NCI-H1930 (cell line): ENCODE data around the gene ZFHX3.
"Not testable (repeated sequence)": the region's sequence is repeated elsewhere in the genome, so short reads cannot be mapped to it uniquely, and the experiment has no call there.

Experiments
- DNase-seq, 2 experiments: peaks; one replicate each; lab custom pipeline; 2025; lab: John Stamatoyannopoulos, UW

Gene ZFHX3

DNA sequence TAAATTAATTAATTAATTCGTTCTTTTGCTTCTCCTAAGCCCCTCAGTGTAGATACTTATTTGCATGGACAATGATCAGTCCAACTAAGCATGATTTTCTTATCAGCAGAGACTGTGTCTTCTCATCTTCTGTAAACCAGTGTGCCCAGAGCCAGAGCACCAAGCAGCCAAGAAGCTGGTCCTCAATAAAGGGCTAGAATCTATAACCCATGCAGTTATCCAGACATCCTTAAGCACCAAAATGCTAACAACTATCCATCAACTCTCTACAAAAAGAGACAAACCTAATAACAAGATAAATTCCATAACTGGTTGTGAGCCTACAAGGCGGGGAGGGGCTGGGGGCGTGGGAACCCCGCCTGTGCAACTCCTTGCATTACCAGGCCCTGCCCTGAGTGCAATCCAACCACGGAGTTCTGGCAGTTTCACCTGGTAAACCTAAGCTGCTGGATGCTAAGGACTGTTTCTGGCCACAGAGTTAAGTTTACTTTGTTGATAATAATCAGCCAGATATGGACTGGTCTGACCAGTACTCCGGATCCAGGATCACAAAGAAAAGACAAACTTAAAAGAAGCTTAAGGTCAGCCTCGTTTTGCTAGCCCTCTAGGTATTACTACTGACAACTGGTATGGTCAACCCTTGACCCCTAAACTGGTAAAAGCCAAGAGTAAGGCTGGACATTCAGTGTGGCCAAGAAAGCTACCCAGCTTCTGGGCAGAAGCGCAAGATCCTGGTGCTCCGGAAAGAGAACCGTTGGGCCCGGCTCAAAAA is 51.5 kb downstream of the ZFHX3 start:
- no peak for DNase-seq

DNA sequence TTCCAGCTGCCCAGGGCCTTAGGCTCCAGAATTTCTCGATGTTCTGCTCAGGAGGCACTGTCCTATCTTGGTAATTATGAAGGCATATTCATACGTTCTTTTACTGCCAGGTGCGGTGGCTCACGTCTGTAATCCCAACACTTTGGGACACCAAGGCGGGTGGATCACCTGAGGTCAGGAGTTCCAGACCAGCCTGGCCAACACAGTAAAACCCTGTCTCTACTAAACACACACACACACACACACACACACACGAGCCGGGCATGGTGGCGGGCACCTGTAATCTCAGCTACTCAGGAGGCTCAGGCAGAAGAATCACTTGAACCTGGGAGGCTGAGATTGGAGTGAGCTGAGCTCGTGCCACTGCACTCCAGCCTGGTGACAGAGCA is 52.1 kb downstream of the ZFHX3 start:
- not testable (repeated sequence) for DNase-seq

DNA sequence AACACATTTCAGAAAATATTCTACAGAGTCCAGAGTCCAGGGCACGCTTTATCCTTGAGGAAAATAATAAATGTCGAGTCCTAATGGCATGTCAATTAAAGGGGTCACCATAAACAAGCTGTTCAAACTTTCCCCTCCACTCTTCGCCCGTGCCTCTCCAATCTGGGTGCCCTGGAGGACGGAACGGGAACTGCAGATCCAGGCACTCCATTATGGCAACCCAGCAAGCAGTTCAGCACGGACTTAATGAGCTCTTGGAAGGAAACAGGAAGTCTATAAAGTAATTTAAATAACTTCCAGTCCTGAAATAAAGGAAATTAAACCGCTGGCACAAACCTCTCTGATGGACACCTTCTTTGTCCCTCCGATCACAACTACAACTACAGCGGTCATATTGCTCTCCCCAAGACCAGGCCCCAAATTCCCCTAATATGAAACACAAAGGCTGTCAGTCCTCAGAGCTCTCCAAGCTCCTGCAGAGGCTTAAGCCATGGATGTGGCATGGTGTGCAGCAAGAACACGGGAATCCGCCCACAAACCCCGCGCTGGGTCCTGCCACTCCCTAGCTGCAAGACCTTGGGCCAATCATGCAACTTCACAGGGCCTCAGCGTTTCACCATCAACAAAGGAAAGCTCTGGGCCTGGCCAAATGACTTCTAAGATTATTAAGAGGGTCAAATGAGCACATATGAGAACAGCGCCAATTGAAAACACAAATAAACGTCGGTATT is 52.6 kb downstream of the ZFHX3 start:
- no peak for DNase-seq

DNA sequence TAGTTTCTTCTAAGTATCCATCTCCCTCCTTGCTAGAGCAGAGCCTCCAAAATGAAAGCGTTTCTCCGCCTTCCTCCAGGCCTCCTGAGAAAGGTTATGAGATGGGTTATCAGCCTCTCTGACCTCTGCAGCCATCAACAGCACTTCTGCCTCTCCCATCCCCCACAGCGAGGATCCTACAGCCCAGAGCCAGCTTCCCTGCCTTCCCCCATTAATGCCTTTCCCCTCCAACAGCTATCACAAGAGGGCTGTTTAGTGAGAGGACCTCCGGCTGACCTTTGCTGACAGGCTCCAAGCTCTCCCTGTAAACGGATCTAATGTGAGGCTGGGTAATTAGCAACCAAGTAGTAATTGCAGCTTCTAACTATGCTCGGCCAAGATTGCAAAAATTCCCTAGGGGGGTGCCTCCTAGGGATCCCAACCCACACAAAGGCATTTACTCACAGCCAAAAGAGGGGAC is 55.8 kb downstream of the ZFHX3 start:
- no peak for DNase-seq

DNA sequence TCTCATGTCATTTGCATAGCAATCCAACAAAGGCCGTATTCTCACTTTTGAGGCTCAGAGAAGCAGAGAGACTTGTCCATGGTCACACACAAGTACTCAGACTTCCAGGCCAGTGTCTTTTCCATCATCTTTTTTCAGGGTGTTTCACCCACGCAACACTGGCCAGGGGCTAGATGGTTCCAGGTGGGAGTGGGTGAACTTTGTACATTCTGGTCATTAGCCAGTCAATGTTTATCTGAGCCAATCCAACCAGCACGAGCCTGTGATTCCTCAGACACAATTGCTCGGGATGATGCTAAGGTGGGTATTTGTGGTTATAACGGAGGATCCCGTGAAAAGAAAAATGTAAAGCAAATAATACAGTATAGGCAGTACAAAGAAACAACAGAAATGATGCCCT is 56.3 kb downstream of the ZFHX3 start:
- no peak for DNase-seq

DNA sequence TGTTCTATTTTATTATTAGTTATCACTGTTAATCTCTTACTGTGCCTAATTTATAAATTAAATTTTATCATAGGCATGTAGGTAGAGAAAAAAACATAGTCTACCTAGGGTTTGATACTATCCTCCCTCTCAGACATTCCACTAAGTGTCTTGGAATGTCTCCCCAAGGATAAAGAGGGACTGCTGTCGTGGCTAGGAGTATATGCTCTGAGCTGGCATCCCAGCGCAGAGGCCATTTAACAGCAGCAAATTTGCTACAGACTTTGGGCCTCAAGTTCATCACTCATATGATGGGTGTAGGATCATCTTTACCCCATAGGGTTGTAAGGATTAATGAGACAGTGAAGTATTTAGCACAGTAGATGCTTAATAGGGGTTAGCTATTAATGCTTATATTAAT is 56.7 kb downstream of the ZFHX3 start:
- DNase-seq: no peak

DNA sequence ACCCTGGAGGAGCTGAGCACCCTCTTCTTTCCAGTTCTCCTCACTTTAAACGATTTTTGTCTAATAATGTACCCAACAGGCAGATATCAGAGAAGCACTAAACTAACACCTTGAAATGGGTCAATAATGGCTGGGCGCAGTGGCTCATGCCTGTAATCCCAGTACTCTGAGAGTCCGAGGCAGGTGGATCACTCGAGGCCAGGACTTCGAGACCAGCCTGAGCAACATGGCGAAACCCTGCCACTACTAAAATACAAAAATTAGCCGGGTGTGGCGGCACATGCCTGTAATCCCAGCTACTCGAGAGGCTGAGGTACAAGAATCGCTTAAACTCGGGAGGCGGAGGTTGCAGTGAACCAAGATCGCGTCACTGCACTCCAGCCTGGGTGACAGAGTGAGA is 57.4 kb downstream of the ZFHX3 start:
- DNase-seq: no peak

DNA sequence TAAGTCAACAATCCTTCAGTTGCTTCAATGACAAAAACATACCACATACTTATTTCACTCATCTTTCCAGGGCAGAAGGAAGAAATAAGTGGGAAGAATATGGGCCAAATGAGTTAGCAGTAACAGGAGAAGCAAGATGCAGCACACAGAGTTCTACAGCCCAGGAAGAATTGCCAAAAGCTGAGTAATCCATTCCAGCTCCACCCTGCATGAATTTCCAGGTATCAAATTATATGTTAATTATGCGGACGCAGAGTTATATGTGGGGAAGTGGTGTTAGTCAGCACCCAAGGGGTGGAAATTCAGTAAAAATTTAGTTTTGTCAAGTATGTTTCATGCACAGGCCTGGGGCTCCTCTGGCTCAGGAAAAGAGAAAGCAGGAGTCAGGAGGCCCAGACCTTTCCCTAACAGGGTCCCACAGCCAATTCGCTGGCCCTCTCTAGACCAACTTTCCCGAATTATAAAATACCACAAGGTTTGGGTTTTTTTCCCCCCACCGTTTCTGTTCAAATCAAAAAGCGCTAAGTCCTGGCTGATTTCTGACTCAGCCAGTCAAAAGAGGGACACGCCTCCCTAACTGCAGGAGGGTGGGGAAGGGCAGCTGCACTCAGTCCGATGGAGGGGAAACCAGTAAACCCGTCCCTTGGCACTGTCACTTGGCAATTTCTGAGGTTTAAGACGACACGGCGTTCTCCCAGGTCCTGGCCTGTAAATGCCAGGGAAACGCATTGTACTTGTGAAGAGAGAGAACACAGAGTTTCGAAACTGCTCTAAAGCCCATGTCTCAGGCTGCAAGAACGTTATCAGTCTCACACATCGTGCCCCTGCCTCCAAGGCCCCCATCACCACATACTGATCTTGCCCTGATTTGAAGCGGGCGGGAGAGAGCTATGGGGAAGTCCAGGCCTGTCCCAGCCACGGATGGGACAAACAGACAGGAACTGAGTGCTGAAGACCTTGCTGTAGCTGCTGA is 58.1 kb downstream of the ZFHX3 start:
- DNase-seq: no peak

DNA sequence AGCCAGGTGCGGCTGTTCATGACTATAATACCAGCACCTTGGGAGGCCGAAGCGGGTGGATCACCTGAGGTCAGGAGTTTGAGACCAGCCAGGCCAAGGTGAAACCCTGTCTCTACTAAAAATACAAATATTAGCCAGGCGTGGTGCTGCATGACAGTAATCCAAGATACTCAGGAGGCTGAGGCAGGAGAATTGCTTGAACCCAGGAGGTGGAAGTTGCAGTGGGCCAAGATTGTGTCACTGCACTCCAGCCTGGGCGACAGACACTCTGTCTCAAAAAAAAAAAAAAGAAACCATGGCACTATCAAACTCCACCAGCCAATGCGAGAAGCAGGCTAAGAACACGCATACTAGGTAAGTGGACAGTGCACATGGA is 58.7 kb downstream of the ZFHX3 start:
- not testable (repeated sequence) for DNase-seq

DNA sequence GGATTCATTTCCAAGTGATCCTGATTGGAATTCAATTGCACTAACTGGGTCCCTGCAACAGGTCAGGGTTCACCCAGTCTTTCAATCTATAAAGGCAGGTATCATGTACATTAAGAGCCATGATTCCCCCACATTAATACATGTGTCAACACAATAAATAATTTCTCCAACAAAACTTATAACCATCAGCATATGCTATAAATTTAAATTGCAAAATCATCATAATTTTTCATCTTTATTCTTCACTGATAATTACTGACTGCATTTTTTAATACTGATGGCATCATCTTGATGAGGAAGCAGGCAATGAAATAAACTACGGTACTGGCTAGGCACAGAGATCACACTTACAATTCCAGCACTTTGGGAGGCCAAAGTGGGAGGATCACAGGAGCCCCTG is 59.4 kb downstream of the ZFHX3 start:
- DNase-seq: no peak

DNA sequence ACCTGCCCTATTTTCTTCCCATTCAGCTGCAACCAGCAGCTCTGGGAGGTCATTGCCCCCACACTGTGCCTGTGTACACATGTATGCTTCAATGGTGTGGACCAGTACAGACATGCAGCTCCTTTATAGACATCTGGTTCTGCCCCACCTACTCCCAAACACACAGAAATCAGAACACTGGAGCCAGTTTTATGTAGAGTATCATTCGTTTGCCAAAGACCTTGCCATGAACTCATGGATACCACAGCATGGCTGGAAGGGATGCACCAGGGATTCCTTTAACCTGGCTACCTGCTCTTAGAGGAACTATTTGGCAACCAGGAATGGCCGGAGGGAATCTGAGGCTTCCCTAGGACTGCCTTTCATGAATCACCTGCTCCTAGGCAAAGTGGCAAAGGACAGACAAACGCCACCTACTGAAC is 60.4 kb downstream of the ZFHX3 start:
- no peak for DNase-seq

DNA sequence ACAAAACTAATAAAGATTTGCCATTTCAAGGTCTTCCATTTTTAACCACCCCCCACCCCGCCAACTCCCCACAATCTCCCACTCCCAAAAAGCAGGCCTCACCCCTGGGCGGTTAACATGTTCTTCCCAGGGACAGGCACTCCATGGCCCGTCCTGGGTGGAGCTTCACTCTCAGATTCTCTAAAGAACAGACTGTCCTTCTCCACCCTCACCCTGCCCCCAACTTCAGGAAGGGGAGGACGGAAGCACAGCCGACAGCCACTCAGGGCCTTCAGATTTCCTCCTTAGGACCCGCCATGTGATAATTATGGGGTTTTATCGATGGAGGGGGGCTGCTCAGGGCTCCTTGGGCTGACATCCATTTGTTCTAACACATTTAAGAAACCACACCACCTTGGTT is 61.9 kb downstream of the ZFHX3 start:
- DNase-seq: no peak

DNA sequence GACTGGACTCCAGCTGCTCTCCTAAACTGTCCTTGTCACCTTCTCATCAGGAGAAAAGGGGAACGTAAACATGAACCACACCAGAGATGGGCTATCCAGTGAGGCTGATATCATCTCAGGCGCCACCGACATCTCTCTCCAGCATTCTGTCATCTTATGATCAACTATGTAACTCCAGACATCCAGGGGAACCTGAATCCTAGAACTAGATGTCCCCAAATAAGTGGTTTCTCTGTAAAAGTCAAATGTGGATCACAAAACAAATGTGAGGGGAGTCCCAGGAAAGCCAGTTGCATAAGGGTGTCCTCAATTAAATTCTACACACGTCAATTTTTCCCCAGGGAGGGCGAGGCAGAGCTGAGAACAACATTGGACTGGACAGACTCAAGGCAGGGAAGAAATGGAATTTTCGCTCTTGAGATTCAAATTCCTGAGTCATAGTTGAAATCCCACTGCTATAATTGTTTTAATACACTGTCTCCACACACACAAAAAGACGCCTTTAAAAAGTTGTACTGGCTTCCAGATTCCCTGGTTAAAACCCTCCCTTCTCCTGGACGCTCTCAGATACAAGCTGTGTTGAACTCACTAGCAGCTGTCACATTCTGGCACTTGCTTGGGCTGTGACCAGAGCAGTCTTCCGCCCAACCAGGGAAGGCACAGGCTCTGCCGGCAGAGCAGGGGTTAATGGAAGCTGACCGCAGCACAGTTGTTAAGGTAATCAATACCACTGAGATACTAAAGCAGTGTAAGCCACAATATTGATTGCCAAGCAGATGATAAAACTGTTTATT is 62.6 kb downstream of the ZFHX3 start:
- DNase-seq: no peak

DNA sequence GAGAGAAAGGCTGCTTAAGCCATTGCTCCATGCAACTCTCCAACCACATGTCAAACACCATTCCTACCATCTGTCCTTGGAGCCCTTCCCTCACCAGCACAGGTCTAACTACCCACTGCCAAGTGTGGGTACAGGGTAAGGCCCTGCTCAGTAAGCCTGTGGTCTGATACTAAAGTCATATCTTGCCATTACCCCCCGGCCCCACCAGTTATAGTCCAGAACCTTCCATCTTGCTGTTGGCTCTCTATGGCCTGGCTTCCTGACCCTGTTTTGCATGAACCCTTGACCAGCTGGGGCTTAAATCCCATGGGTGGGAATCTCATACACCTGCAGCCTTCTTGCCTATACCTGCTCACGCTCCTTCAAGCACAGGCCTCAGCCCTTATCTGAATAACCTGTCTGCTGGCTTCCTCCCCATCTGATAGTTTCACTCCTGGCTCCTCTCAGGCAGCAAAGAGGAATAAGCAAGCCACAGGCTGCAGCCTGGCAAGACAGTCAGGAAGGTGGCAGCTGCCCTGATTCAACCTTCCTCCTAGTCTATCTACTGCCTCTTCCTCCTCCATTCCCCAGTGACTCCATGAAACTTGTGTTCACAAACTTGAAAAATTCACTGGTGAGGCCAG is 64.1 kb downstream of the ZFHX3 start:
- DNase-seq: no peak

DNA sequence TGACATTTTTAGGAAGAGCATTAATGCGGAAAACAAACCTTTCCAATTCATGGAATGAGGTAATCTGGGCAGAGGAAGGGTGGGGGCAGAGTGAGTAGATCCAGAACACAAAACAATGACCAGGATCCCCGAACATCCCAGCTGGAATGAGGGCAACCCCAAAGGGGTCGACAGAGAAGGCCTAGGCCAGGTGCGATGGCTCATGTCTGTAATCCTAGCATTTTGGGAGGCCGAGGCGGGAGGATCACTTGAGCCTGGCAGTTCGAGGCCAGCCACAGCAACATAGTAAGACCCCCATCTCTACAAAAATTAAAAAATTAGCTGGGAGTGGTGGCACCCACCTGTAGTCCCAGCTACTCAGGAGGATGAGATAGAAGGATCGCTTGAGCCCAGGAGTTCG is 64.7 kb downstream of the ZFHX3 start:
- DNase-seq: no peak

DNA sequence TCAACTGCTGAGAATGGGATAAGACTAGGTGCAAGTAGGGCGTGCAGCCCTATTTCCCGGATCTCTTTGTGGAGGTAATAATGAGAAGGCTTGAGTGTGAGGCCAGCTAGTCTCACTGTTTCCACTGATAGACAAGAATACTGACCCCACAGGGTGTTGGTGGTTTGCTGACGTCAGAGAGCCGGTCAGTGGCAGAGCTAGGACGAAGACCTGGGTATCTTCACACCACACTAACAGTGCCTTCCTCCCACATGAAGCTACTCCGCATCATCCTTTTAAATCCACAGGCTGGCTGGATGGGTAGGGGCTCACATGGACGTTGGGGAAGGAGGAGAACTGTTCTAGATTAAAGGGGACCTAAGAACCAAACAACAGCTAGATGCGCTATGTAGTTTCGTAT is 68.0 kb downstream of the ZFHX3 start:
- DNase-seq: no peak

DNA sequence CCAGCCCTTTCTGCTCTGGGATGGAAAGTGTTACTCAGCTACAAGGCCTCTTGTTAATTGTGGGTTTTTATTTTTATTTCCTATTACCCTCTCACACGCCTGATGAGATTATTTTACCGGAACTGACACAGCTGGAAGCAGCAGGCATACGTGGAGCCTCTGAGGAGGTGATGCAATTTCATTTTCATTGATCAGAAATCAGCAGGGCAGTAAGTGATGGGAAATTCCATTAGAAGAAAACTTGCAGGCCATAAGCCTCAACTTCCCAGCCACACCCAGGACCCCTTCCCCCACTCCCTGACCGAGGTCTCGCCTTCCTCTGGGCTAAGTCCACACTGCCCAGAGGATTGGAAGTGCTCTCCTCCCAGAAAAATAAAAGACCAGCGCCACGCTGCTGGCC is 69.7 kb downstream of the ZFHX3 start:
- no peak for DNase-seq

DNA sequence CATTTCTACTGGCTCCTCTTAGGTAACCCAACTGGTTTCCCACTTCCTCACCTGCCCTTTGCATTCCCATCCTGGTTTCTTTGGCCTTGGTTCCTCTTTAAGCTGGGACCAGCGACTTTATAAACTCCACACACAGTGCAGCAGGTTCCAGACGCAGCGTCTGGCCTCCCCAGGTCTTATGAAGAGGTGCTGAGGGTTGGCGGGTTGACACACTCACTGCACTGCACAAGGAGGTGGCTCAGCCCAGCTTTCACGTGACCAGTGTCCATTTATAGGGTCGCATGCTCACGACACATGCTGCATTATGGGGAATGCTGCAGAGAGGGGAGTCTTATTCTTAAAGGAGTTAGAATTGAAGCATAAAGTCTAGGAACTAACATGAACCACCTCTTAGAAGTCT is 70.8 kb downstream of the ZFHX3 start:
- DNase-seq: no peak

DNA sequence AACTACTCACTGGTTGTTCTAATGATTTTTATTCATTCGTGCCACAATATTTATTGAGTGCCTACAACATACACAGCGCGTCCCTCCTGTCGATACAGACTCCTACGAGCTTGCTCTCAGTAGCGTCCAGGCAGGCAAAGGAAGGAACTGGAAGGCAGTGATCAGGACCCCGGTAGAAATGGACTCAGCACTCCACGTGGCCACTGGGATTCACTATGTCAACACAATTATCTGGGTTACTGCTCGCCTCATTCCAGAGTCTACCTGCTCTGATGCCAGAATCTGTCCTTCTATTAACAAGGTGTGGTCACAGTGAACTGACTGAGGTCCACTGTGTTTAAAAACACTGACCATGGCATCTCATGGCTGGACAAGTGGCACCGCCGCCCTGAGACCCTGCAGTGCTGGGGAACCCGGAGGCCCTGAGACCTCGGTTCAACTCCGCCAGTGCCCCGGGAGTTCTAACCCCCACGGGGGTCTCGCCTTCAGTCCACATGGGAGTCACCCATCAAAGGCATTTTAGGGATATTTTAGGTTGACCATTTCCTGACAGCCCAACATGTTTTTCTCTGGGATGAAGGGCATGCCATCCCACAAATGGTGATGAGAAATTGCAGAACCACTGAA is 71.4 kb downstream of the ZFHX3 start:
- no peak for DNase-seq

DNA sequence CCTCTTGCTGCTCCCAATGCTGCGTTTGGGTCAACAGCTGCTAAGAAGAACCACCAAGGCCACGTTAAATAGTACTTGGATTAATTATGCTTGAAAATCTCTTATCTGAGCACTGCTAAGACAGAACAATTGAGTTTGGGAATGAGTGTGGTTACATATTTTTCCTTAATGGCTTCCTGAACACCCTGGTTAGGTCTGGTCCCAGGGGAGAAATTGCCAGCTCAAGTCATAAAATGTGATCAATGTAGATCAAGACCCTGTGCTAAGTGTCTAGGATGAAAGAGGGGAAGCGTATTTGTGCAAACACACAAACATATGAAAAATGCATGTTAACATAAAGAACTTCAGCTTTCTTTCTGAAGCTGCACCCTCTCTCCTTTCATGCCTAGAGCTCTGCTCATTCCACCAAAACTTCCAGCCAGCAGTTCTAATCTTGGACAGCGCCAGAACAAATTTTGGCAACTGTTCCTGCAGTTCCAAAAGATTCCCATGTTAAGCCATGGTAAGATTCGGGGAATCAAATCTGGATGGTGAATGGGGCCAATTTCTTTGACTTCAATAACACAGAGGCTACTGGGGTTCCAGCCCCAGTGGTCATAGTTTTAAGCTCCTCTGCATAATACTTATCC is 72.0 kb downstream of the ZFHX3 start:
- DNase-seq: no peak
